Heart right ventricle (tissue), 16 donors: ENCODE results near the gene CDC25B. TPM values are rescaled to one million over a fixed set of nuclear protein-coding genes. Genes with fewer than 3 reads are reported as not detected.

Source experiments
- ATAC-seq, 8 donors: fragments of 200-7000 bp; cut with Tn5 transposase; one replicate each; pipeline ENCODE4 v1.9.1; 2020; ENCODE audit warnings: mild to moderate bottlenecking in 8 of 8, moderate library complexity in 8 of 8, moderate number of reproducible peaks in 1 of 8
- DNase-seq, 2 donors: peaks; one replicate each; pipeline ENCODE4 v3.0.0-alpha.2; 2020
- H3K27ac ChIP-seq, 10 donors: fragments of 200-600 bp; sonication (generic) in 2 of 10; one replicate each; pipeline versions ENCODE4 v1.5.0 to v1.8.0; 2020 to 2022; ENCODE audit warnings: mild to moderate bottlenecking in 3 of 10
- H3K27me3 ChIP-seq, 7 donors: fragments of 200-600 bp; one replicate each; pipeline ENCODE4 v1.8.0; 2021 to 2022; ENCODE audit warnings: mild to moderate bottlenecking in 2 of 7
- H3K36me3 ChIP-seq, 9 donors: fragments of 200-600 bp; sonication (generic) in 1 of 9; one replicate each; pipeline versions ENCODE4 v1.5.0 to v1.8.0; 2020 to 2022; ENCODE audit warnings: mild to moderate bottlenecking in 2 of 9
- H3K4me1 ChIP-seq, 9 donors: fragments of 200-600 bp; sonication (generic) in 1 of 9; one replicate each; pipeline versions ENCODE4 v1.5.0 to v1.8.0; 2020 to 2022; ENCODE audit warnings: mild to moderate bottlenecking in 4 of 9
- H3K4me3 ChIP-seq, 10 donors: fragments of 200-600 bp; sonication (generic) in 2 of 10; one replicate each; pipeline versions ENCODE4 v1.5.0 to v1.8.0; 2020 to 2022; ENCODE audit warnings: mild to moderate bottlenecking in 7 of 10, moderate library complexity in 2 of 10
- H3K9me3 ChIP-seq, 11 donors: fragments of 200-600 bp in 10 of 11; sonication (generic) in 2 of 11; one replicate each; pipeline versions ENCODE4 v1.5.0 to v1.8.0; 2013 to 2022; ENCODE audit warnings: mild to moderate bottlenecking in 2 of 11, control low read depth in 1 of 11, moderate library complexity in 1 of 11
- CTCF ChIP-seq, 9 donors: fragments of 200-600 bp; sonication (generic) in 2 of 9; IDR thresholded peaks; one replicate each; pipeline versions ENCODE4 v1.5.0 to v1.8.0; 2021 to 2022; ENCODE audit warnings: antibody characterized with exemption in 9 of 9, mild to moderate bottlenecking in 5 of 9, moderate library complexity in 1 of 9
- WGBS, 2 donors: extraction: QIAGEN DNeasy Blood & Tissue Kit; methylation state at CpG; one replicate each; pipeline ENCODE4 v1.1.7; 2013; ENCODE audit warnings: inconsistent platforms in 1 of 2; 5-methylcytosine and 5-hydroxymethylcytosine counted together
- intact Hi-C, 10 donors: fragments of 100-400 bp; cut with DNase I; formaldehyde crosslinking; loops; one replicate each; pipeline versions ENCODE4 v1.11.1 to v1.14.2; 2022
- polyA plus RNA-seq, 2 donors: library from polyadenylated mRNA; stranded (reverse); fragments of 200-250 nt; gene quantifications; one replicate each; pipeline ENCODE4 v1.2.3, GENCODE V29; 2013
- total RNA-seq, 10 donors: library from RNA; stranded (reverse); fragmentation: NEBNext Ultra II Directional in 3 of 10; extraction: Animal tissue kit (Norgen Biotek cat#: 25700) in 3 of 10; gene quantifications; one replicate each; pipeline versions ENCODE4 v1.2.1 to v1.2.4, GENCODE V29; 2021 to 2023
- donor health status: Arrhythmogenic right ventricular cardiomyopathy.
- donor health status: ischemic (EF 13 %, LVEDD 7.1; RV severe dilation, severe dysfunction).
- donor health status: healthy with polysubstance abuse.
- donor health status: DM: no; HTN: yes; CAD: no.
- donor health status: DM: no; HTN: no; CAD: no.
- donor health status: ischemic (EF 25% LVEDD 6.9; RV normal size, moderate dysfunction).
- donor health status: ischemic (EF 25% LVEDD 5.7; RV mildly dilated, moderate dysfunction).
- donor health status: healthy.
- donor health status: DM: yes; HTN: yes; CAD: no.
- donor health status: Ischemic cardiomyopathy.
- donor health status: ischemic (EF 35%, LVEDD 5.7; RV mildly dilated, moderate dysfunction).
- donor health status: nonischemic (EF 11% LVEDD 7.7; RV severe dilation, severe dysfunction).
- donor health status: DM: yes; HTN: yes; CAD: no.
- donor health status: PGD.
- donor health status: ischemic (EF 29% LVEDD 5.4; RV normal size, mild dysfunction).
- donor health status: nonischemic (EF 23%, LVEDD 6.1; RV moderate dilation, normal function).

CDC25B gene
- total and polyA plus RNA-seq, 12 donors = 2.8 to 17.3 (median 5.5) TPM

GRCh38 chr20:3753098-3753497 lies 43.0 kb upstream of the CDC25B start:
- 38 to 42% methylated on average over 4 of the region's 4 CpGs for WGBS, 2 donors
- intact Hi-C loops = loop anchor here in 4 of 10 donors (5.0 to 10.0 kb wide), 2 partner anchors 36 to 78 kb away; no protein-coding TSS in a partner anchor
- peak; percentile 60 to 85 (median 79) for TF ChIP-seq CTCF (IDR thresholded peaks at IDR 0.05)
- Histone ChIP-seq H3K36me3 (peaks cover 0 to 55% (median 3%) of the 10 kb centered on the region in 9 donors), H3K4me3 (no peak overlapping the region), H3K27me3 (peaks cover 0 to 21% (median 9%) of the 10 kb centered on the region in 7 donors), H3K9me3 (no peaks in the 10 kb centered on the region), H3K27ac (peak overlapping the region in 3 of 10 donors; percentile 30 to 56 (median 48)), H3K4me1 (peaks cover 0 to 64% (median 22%) of the 10 kb centered on the region in 9 donors)
- ATAC-seq (peak; percentile 53 to 87 (median 69)), DNase-seq (peak in 1 of 2 donors; percentile 72)

- WGBS, 2 donors = 68 to 83% methylated on average over 26 of the region's 26 CpGs
- DNase-seq (peak in 1 of 2 donors; percentile 27), ATAC-seq (peak in 7 of 8 donors; percentile 1 to 24 (median 6))
- Histone ChIP-seq H3K4me3 (no peak overlapping the region), H3K9me3 (no peaks in the 10 kb centered on the region), H3K4me1 (peaks cover 0 to 69% (median 23%) of the 10 kb centered on the region in 9 donors), H3K36me3 (peaks cover 0 to 59% (median 0%) of the 10 kb centered on the region in 9 donors), H3K27ac (peak overlapping the region in 5 of 10 donors; percentile 4 to 48 (median 26)), H3K27me3 (peaks cover 0 to 21% (median 9%) of the 10 kb centered on the region in 7 donors)
- intact Hi-C loops = loop anchor here in 4 of 10 donors (5.0 to 10.0 kb wide), 2 partner anchors 36 to 79 kb away; no protein-coding TSS in a partner anchor
- no peak for TF ChIP-seq CTCF (IDR thresholded peaks at IDR 0.05)
These were observed 42.4 kb upstream of the CDC25B start for GRCh38 chr20:3753501-3754275.

- DNase-seq (no peak), ATAC-seq (no peak)
- peaks cover 0 to 59% (median 0%) of the 10 kb centered on the region in 9 donors for H3K36me3 ChIP-seq
- TF ChIP-seq CTCF (IDR thresholded peaks at IDR 0.05) = no peak
- H3K9me3 ChIP-seq = no peaks in the 10 kb centered on the region
- H3K27ac ChIP-seq = peak overlapping the region in 3 of 10 donors; percentile 16 to 48 (median 26)
- intact Hi-C loops = loop anchor here in 4 of 10 donors (5.0 to 10.0 kb wide), 2 partner anchors 37 to 79 kb away; no protein-coding TSS in a partner anchor
- no peak overlapping the region for H3K4me3 ChIP-seq
- 85 to 88% methylated on average over 16 of the region's 16 CpGs for WGBS, 2 donors
- peaks cover 0 to 21% (median 9%) of the 10 kb centered on the region in 7 donors for H3K27me3 ChIP-seq
- peaks cover 0 to 69% (median 23%) of the 10 kb centered on the region in 9 donors for H3K4me1 ChIP-seq
These were observed 41.9 kb upstream of the CDC25B start for GRCh38 chr20:3754276-3754630.

GRCh38 chr20:3755269-3755668 lies 40.8 kb upstream of the CDC25B start:
- Histone ChIP-seq H3K4me1 (peaks cover 0 to 64% (median 21%) of the 10 kb centered on the region in 9 donors), H3K27ac (no peak overlapping the region)
- no peak for TF ChIP-seq CTCF (IDR thresholded peaks at IDR 0.05)

More at GRCh38 chr20:3755269-3755668, 40.8 kb upstream of the CDC25B start:
- ATAC-seq = no peak
- H3K27me3 ChIP-seq = peaks cover 0 to 13% (median 8%) of the 10 kb centered on the region in 7 donors
- intact Hi-C loops = loop anchor here in 1 of 10 donors (10.0 kb wide), 1 partner anchor 80 kb away; no protein-coding TSS in a partner anchor
- no peak overlapping the region for H3K4me3 ChIP-seq
- H3K9me3 ChIP-seq = no peaks in the 10 kb centered on the region
- 83 to 92% methylated on average over 7 of the region's 7 CpGs for WGBS, 2 donors
- H3K36me3 ChIP-seq = peaks cover 0 to 55% (median 0%) of the 10 kb centered on the region in 9 donors
- DNase-seq = no peak
